Adipocyte (in vitro differentiated cells): Measurements from ENCODE around the gene DLEC1.

ENCODE experiments used
- DNase-seq: peaks from one replicate; pipeline ENCODE4 v3.0.0-alpha.2; 2015; ENCODE audit warnings: low read depth
- H3K27me3 ChIP-seq: replicated peaks from 2 replicates; pipeline ENCODE4 v1.7.0; 2013; ENCODE audit warnings: mild to moderate bottlenecking, low read length, moderate library complexity; ENCODE audit not compliant: control insufficient read depth, insufficient read depth
- H3K36me3 ChIP-seq: 2 replicates; pipeline ENCODE4 v1.7.0; 2013; ENCODE audit warnings: low read length, mild to moderate bottlenecking, moderate library complexity; ENCODE audit not compliant: control insufficient read depth, insufficient read depth, severe bottlenecking
- H3K4me1 ChIP-seq: 2 replicates; pipeline ENCODE4 v1.7.0; 2013; ENCODE audit warnings: mild to moderate bottlenecking, low read length, moderate library complexity; ENCODE audit not compliant: control insufficient read depth, insufficient read depth
- H3K4me3 ChIP-seq: 2 replicates; pipeline ENCODE4 v1.7.0; 2013; ENCODE audit warnings: mild to moderate bottlenecking, low read length, moderate library complexity
- H3K9ac ChIP-seq: 2 replicates; pipeline ENCODE4 v1.7.0; 2013; ENCODE audit warnings: mild to moderate bottlenecking, low read length, moderate library complexity
- H3K9me3 ChIP-seq: 2 replicates; pipeline ENCODE4 v1.7.0; 2013; ENCODE audit warnings: mild to moderate bottlenecking, low read length, moderate library complexity; ENCODE audit not compliant: control insufficient read depth

The DLEC1 gene

DNA sequence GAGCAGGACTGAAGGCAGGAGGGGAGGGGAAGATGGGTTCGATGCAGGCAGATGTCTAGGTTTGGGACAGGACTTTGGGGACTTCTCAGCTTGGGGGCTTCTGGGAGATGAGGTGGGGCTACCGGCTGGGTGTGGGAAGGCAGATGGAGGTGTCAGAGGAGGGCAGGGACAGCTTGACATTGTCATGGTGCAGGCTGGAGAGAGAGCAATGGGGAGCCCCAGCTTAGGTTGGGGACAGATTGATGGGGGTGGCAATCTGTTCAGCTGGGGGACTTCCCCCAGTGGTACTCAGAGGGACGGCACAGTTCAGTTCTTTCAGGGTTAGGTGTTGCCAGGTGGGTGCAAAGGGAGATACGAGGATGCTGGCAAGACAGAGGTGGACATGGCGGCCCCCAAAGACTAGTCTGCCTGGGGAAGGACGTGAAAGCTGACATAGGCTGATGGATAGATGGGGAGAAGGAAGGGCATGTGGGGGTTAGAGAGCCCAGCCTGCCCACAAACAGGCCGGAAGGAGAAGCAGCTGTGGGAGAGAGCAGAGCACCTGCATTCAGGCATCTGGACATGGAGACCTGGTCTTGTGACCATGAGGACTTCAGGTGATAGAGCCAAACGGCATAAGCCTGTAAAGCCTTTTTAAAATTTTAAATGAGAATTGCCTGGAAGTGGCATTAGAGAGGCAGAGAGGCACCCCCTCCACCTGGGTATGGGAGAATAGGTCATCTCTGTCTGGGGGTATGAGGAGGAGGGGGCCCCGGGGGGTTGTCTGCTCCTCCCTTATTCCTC is 76.8 kb downstream of the DLEC1 start:
- Histone ChIP-seq H3K9me3 (no peaks in the 10 kb centered on the region), H3K9ac (no peak overlapping the region), H3K4me1 (no peaks in the 10 kb centered on the region), H3K4me3 (no peak overlapping the region), H3K27me3 (peaks cover 9% of the 10 kb centered on the region), H3K36me3 (peaks cover 8% of the 10 kb centered on the region)
- DNase-seq = no peak

DNA sequence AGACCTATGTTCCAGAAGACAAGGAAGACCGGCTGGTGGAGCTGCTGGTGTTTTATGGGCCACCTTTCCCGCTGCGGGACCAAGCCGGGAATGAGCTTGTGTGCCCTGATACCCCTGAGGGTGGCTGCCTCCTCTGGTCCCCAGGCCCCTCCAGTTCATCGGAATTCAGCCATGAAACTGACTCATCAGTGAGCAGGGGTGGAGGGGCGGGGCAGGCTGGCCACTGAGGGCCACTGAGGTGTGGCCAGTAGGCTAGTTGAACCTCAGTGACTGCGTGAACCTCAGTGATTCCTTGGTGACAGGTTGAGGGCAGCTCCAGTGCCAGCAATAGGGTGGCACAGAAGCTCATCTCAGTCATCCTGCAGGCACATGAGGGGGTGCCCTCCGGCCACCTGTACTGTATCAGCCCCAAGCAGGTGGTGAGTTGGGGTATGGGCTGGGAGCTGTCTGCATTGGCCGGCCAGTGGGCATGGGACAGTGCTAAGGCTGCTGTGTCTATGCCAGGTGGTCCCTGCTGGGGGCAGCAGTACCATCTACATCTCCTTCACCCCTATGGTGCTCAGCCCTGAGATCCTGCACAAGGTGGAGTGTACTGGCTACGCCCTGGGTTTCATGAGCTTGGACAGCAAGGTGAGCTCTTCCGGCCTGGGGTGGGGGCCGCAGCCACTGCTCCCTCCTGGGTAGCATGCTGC is 77.6 kb downstream of the DLEC1 start:
- Histone ChIP-seq H3K36me3 (peaks cover 16% of the 10 kb centered on the region), H3K4me1 (no peaks in the 10 kb centered on the region), H3K9ac (no peak overlapping the region), H3K4me3 (no peak overlapping the region), H3K27me3 (peaks cover 9% of the 10 kb centered on the region), H3K9me3 (no peaks in the 10 kb centered on the region)
- peak; percentile 2 for DNase-seq

GRCh38 chr3:38117163-38117716 is 78.2 kb downstream of the DLEC1 start:
- H3K4me3 ChIP-seq = no peak overlapping the region
- no peak overlapping the region for H3K9ac ChIP-seq
- no peaks in the 10 kb centered on the region for H3K4me1 ChIP-seq
- H3K27me3 ChIP-seq = peaks cover 9% of the 10 kb centered on the region
- peaks cover 23% of the 10 kb centered on the region for H3K36me3 ChIP-seq
- no peaks in the 10 kb centered on the region for H3K9me3 ChIP-seq
- DNase-seq = no peak

GRCh38 chr3:38117748-38118420 is 78.9 kb downstream of the DLEC1 start:
- Histone ChIP-seq H3K36me3 (peaks cover 29% of the 10 kb centered on the region), H3K27me3 (peaks cover 9% of the 10 kb centered on the region), H3K9me3 (no peaks in the 10 kb centered on the region), H3K4me3 (no peak overlapping the region), H3K9ac (no peak overlapping the region), H3K4me1 (no peaks in the 10 kb centered on the region)
- DNase-seq = peak; percentile 49

DNA sequence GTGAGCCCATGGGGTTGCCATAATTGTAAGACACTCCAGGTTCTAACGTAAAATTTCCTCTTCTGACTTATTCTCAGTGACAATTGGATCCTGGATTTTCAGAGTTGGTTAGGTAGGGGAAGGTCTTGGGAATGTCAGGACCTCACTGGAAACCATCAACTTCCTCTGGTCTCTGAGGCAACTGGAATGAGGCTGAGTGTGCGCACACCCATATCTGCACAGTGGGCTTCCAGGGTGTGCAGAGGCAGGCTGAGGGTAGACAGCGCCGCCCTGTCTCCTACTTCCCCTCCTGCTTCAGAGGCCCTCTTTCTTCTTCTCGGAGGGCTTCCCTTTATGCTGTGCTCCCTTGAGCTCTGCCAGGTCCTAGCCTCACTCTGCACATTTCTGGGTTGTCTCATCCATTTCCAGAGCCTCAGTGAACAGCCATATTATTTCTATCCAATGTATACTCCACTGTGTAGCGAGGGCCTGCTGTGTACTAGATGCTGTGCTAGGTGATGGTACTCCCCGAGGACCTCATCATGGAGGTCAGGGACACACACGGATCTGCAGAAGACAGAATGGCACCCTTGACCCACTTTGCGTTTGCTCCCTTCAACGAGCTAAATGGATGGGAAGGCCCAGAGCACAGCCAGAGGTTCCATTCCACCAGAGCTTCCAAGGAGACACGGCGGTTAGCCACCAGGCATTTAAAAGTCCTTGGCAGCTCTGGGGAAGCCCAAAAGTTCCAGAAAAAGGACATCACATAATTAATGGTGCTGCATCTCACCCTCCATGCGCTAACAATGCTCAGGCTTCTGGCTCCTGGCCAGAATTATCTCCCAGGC is 79.6 kb downstream of the DLEC1 start:
- DNase-seq = no peak
- H3K36me3 ChIP-seq = peaks cover 36% of the 10 kb centered on the region
- H3K9me3 ChIP-seq = no peaks in the 10 kb centered on the region
- H3K4me3 ChIP-seq = no peak overlapping the region
- H3K9ac ChIP-seq = no peak overlapping the region
- H3K27me3 ChIP-seq = peaks cover 9% of the 10 kb centered on the region
- no peaks in the 10 kb centered on the region for H3K4me1 ChIP-seq

- Histone ChIP-seq H3K36me3 (peaks cover 40% of the 10 kb centered on the region), H3K27me3 (peaks cover 9% of the 10 kb centered on the region), H3K4me3 (no peak overlapping the region), H3K9ac (no peak overlapping the region), H3K9me3 (no peaks in the 10 kb centered on the region), H3K4me1 (no peaks in the 10 kb centered on the region)
- no peak for DNase-seq
Observed at GRCh38 chr3:38119248-38119544, 80.2 kb downstream of the DLEC1 start.

GRCh38 chr3:38119821-38120692 is 81.0 kb downstream of the DLEC1 start:
- no peaks in the 10 kb centered on the region for H3K4me1 ChIP-seq
- no peak overlapping the region for H3K9ac ChIP-seq
- H3K4me3 ChIP-seq = no peak overlapping the region
- DNase-seq = no peak
- peaks cover 48% of the 10 kb centered on the region for H3K36me3 ChIP-seq
- peaks cover 6% of the 10 kb centered on the region for H3K27me3 ChIP-seq
- H3K9me3 ChIP-seq = no peaks in the 10 kb centered on the region

GRCh38 chr3:38120693-38121450 is 81.9 kb downstream of the DLEC1 start:
- no peaks in the 10 kb centered on the region for H3K9me3 ChIP-seq
- peaks cover 57% of the 10 kb centered on the region for H3K36me3 ChIP-seq
- H3K4me3 ChIP-seq = no peak overlapping the region
- H3K4me1 ChIP-seq = no peaks in the 10 kb centered on the region
- DNase-seq = no peak
- no peaks in the 10 kb centered on the region for H3K27me3 ChIP-seq
- no peak overlapping the region for H3K9ac ChIP-seq

DNA sequence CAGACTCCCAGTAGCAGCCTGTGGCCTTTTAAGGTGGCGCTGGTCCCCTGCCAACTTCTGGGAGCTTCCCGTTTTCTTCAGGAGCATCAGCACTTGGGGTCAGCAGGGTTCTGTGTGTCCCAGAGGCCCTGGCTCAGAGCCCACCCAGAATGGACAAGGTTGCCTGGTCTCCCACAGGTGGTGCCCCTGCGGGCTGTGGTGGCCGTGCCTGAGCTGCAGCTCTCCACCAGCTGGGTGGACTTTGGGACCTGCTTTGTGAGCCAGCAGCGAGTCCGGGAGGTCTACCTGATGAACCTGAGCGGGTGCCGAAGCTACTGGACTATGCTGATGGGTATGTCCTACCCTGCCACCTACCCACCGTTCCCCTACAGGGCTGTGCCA is 82.4 kb downstream of the DLEC1 start:
- H3K4me3 ChIP-seq = no peak overlapping the region
- H3K27me3 ChIP-seq = no peaks in the 10 kb centered on the region
- no peak overlapping the region for H3K9ac ChIP-seq
- peaks cover 62% of the 10 kb centered on the region for H3K36me3 ChIP-seq
- no peaks in the 10 kb centered on the region for H3K9me3 ChIP-seq
- H3K4me1 ChIP-seq = no peaks in the 10 kb centered on the region
- no peak for DNase-seq
